Thoracic aorta (tissue), 2 donors: ENCODE data around the gene HMCES. TPM values are rescaled to one million over a fixed set of nuclear protein-coding genes. Genes with fewer than 3 reads are reported as not detected.

ENCODE experiments used
- ATAC-seq: fragments of 150-250 bp; one replicate; pipeline ENCODE4 v1.8.0; 2017; ENCODE audit warnings: low read depth; ENCODE audit not compliant: insufficient number of reproducible peaks, low FRiP score
- DNase-seq: peaks from one replicate; pipeline ENCODE4 v3.0.0-alpha.2; 2020; ENCODE audit warnings: low spot score
- H3K27ac ChIP-seq, 2 donors: fragments of 200-600 bp; sonication (generic); 1 replicate in 1 of 2; 2 replicates in 1 of 2; pipeline ENCODE4 v1.5.1; 2016; ENCODE audit warnings: mild to moderate bottlenecking in 2 of 2, moderate library complexity in 2 of 2
- H3K27me3 ChIP-seq: fragments of 200-600 bp; sonication (generic); replicated peaks from 2 replicates; pipeline ENCODE4 v1.6.0; 2016; ENCODE audit warnings: mild to moderate bottlenecking; ENCODE audit not compliant: insufficient read depth
- H3K36me3 ChIP-seq: fragments of 200-600 bp; sonication (generic); one replicate; pipeline ENCODE4 v1.5.1; 2016
- H3K4me1 ChIP-seq, 2 donors: fragments of 200-600 bp; sonication (generic); 1 replicate in 1 of 2; 2 replicates in 1 of 2; pipeline versions ENCODE4 v1.5.1 to v1.6.0; 2016; ENCODE audit warnings: low read depth in 2 of 2, mild to moderate bottlenecking in 1 of 2; ENCODE audit not compliant: control insufficient read depth in 1 of 2
- H3K4me3 ChIP-seq: fragments of 200-600 bp; sonication (generic); 2 replicates; pipeline ENCODE4 v1.5.1; 2016; ENCODE audit warnings: mild to moderate bottlenecking
- H3K9me3 ChIP-seq: fragments of 200-600 bp; sonication (generic); 2 replicates; pipeline ENCODE4 v1.5.1; 2016
- CTCF ChIP-seq: fragments of 200-600 bp; sonication (generic); IDR thresholded peaks from one replicate; pipeline ENCODE4 v1.5.1; 2019; ENCODE audit warnings: antibody characterized with exemption
- total RNA-seq, 2 donors: library from RNA; depleted of rRNA; stranded (reverse); fragments of >200 nt; gene quantifications; one replicate each; pipeline versions ENCODE4 v1.1.0 to v1.2.3, GENCODE V29; 2016

Gene HMCES
- total RNA-seq, 2 donors from 2014 or later: 12.0 to 23.9 TPM

GRCh38 chr3:129266651-129267050 lies 12.0 kb upstream of the HMCES start:
- Histone ChIP-seq H3K27ac (no peak overlapping the region), H3K36me3 (peaks cover 86% of the 10 kb centered on the region), H3K27me3 (no peaks in the 10 kb centered on the region), H3K9me3 (no peaks in the 10 kb centered on the region), H3K4me1 (no peaks in the 10 kb centered on the region), H3K4me3 (no peak overlapping the region)
- no peak for ATAC-seq
- TF ChIP-seq CTCF: no peak
- DNase-seq: no peak

- DNase-seq: no peak
- peaks cover 89% of the 10 kb centered on the region for H3K36me3 ChIP-seq
Observed at GRCh38 chr3:129268396-129268795, 10.3 kb upstream of the HMCES start.

GRCh38 chr3:129271674-129272073 lies 7.0 kb upstream of the HMCES start:
- peaks cover 87% of the 10 kb centered on the region for H3K36me3 ChIP-seq
- H3K27me3 ChIP-seq: no peaks in the 10 kb centered on the region
- DNase-seq (no peak), ATAC-seq (no peak)
- no peak overlapping the region for H3K27ac ChIP-seq
- no peak for TF ChIP-seq CTCF
- H3K4me3 ChIP-seq: no peak overlapping the region
- H3K4me1 ChIP-seq: no peaks in the 10 kb centered on the region
- no peaks in the 10 kb centered on the region for H3K9me3 ChIP-seq

More at GRCh38 chr3:129268396-129268795, 10.3 kb upstream of the HMCES start:
- H3K27me3 ChIP-seq: no peaks in the 10 kb centered on the region
- no peaks in the 10 kb centered on the region for H3K9me3 ChIP-seq
- no peak for ATAC-seq
- TF ChIP-seq CTCF: no peak
- no peaks in the 10 kb centered on the region for H3K4me1 ChIP-seq
- H3K27ac ChIP-seq: no peak overlapping the region
- no peak overlapping the region for H3K4me3 ChIP-seq

GRCh38 chr3:129276385-129276784 lies 2.3 kb upstream of the HMCES start:
- Histone ChIP-seq H3K9me3 (no peaks in the 10 kb centered on the region), H3K27ac (no peak overlapping the region), H3K4me1 (peaks cover 8 to 28% of the 10 kb centered on the region in 2 donors), H3K36me3 (peaks cover 43% of the 10 kb centered on the region), H3K4me3 (no peak overlapping the region), H3K27me3 (no peaks in the 10 kb centered on the region)
- ATAC-seq (no peak), DNase-seq (no peak)
- TF ChIP-seq CTCF: no peak

GRCh38 chr3:129277829-129278271 lies 820 bp upstream of the HMCES start:
- Histone ChIP-seq H3K36me3 (peaks cover 31% of the 10 kb centered on the region), H3K9me3 (no peaks in the 10 kb centered on the region), H3K4me3 (peak overlapping the region; percentile 96), H3K27me3 (no peaks in the 10 kb centered on the region), H3K4me1 (peaks cover 8 to 30% of the 10 kb centered on the region in 2 donors), H3K27ac (peak overlapping the region; percentile 69 to 85)
- DNase-seq: no peak
- no peak for ATAC-seq
- TF ChIP-seq CTCF: no peak
